GM21529 (cell line): ENCODE measurements around the gene C5AR2.
"Not testable (repeated sequence)": the region's sequence is repeated elsewhere in the genome, so short reads cannot be mapped to it uniquely, and the experiment has no call there.

Experiments
- ATAC-seq: cut with Tn5 transposase; IDR thresholded peaks from one replicate; pipeline ENCODE4 v1.9.1; 2021; ENCODE audit not compliant: unreplicated experiment

C5AR2 gene

GRCh38 chr19:47383890-47384289 lies 51.9 kb downstream of the C5AR2 start:
- ATAC-seq: not testable (repeated sequence)

- not testable (repeated sequence) for ATAC-seq
Measured at GRCh38 chr19:47384533-47384932, 52.6 kb downstream of the C5AR2 start.

GRCh38 chr19:47386582-47386981 lies 54.6 kb downstream of the C5AR2 start:
- not testable (repeated sequence) for ATAC-seq

GRCh38 chr19:47387623-47388022 lies 55.6 kb downstream of the C5AR2 start:
- ATAC-seq: not testable (repeated sequence)

GRCh38 chr19:47388721-47389120 lies 56.7 kb downstream of the C5AR2 start:
- not testable (repeated sequence) for ATAC-seq

GRCh38 chr19:47389150-47389556 lies 57.2 kb downstream of the C5AR2 start:
- no peak for ATAC-seq

GRCh38 chr19:47390533-47391488 lies 58.8 kb downstream of the C5AR2 start:
- no peak for ATAC-seq

- no peak for ATAC-seq
Measured at GRCh38 chr19:47391510-47392223, 59.7 kb downstream of the C5AR2 start.
